Ovary (tissue), 3 donors: ENCODE measurements around the gene C5orf47.

ENCODE experiments used
- CTCF ChIP-seq, 3 donors: fragments of 450-650 bp in 2 of 3; fragments of 200-600 bp in 1 of 3; IDR thresholded peaks; one replicate each; pipeline versions ENCODE4 v1.5.1 to v1.8.0; 2016 to 2022; ENCODE audit warnings: antibody characterized with exemption in 3 of 3, mild to moderate bottlenecking in 1 of 3
- EP300 ChIP-seq: sonication (generic); formaldehyde crosslinking; IDR thresholded peaks from one replicate; pipeline ENCODE4 v1.6.1; 2017; ENCODE audit warnings: antibody characterized with exemption
- POLR2A ChIP-seq: fragments of 450-650 bp; IDR thresholded peaks from one replicate; pipeline ENCODE4 v1.6.1; 2017; ENCODE audit warnings: antibody characterized with exemption, mild to moderate bottlenecking, moderate library complexity
- donor health status: DM: no; HTN: no; CAD: no.

- TF ChIP-seq CTCF (IDR thresholded peaks at IDR 0.05) (no peak), POLR2A (no peak), EP300 (no peak)
Measured at GRCh38 chr5:174020928-174021304, 31.9 kb downstream of the C5orf47 start.
